HEK293T (cell line): Measurements from ENCODE around the gene TMEM121.

Experiments used
- FOXK2 ChIP-seq: fragments of 450-650 bp; IDR thresholded peaks from 2 replicates; pipeline ENCODE4 v1.6.1; 2016; ENCODE audit warnings: mild to moderate bottlenecking
- SP1 ChIP-seq: fragments of 450-650 bp; IDR thresholded peaks from 2 replicates; pipeline ENCODE4 v1.6.1; 2017
- TARDBP ChIP-seq: fragments of 450-650 bp; IDR thresholded peaks from 2 replicates; pipeline ENCODE4 v1.6.1; 2016

DNA sequence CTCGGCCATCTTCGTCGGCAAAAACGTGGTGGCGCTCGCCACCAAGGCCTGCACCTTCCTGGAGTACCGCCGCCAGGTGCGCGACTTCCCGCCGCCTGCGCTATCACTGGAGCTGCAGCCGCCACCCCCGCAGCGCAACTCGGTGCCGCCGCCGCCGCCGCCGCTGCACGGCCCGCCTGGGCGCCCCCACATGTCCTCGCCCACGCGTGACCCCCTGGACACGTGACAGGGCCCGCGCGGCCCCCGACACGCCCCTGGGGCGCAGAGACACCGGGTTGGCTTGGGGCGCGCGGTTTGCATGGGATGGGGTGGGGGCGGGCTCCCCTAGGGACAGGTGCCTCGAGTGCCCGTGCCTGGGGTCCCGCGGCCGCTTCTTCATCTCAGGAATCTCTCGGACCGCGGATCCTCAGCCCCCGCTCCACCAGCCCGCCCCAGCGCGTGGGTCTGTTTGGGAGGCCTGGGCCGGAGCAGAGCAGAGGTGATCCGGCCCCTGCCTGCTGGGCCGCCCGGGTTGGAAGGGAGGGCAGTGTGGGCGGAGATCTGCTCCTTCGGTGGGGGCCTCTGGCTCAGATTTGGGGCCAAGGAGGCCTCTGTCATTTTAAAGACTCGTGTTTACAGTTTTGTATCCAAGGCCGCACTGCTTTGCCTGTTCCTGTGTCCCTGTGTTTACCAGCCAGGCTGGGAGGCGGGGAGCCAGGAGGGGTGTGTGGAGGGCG is 3.3 kb downstream of the TMEM121 start:
- TF ChIP-seq TARDBP = no peak
- TF ChIP-seq FOXK2 = no peak
- TF ChIP-seq SP1 = no peak
